Brain microvascular endothelial cell (primary cell): Measurements from ENCODE around the gene RHOBTB1.
A peak's percentile ranks its signal among the peaks of the same experiment; 100 is the strongest.

Source experiments
- DNase-seq: peaks from one replicate; pipeline ENCODE4 v3.0.0-alpha.2; 2020
- H3K27ac ChIP-seq: fragments of 250-450 bp; sonication (Bioruptor Pico); 2 replicates; pipeline ENCODE4 v1.5.1; 2020; ENCODE audit warnings: mild to moderate bottlenecking, moderate library complexity
- H3K27me3 ChIP-seq: fragments of 250-450 bp; sonication (Bioruptor Pico); replicated peaks from 2 replicates; pipeline ENCODE4 v1.5.1; 2020; ENCODE audit warnings: mild to moderate bottlenecking
- H3K36me3 ChIP-seq: fragments of 250-450 bp; sonication (Bioruptor Pico); replicated peaks from 2 replicates; pipeline ENCODE4 v1.5.1; 2020; ENCODE audit warnings: mild to moderate bottlenecking
- H3K4me3 ChIP-seq: 2 replicates; pipeline ENCODE4 v1.5.1; 2011; ENCODE audit warnings: low read depth, mild to moderate bottlenecking, control low read depth, low read length, moderate library complexity
- CTCF ChIP-seq: IDR thresholded peaks from 2 replicates; pipeline ENCODE4 v1.5.1; 2011; ENCODE audit warnings: low read depth, mild to moderate bottlenecking, moderate library complexity, low read length, control low read depth, inconsistent platforms; ENCODE audit errors: missing control alignments
- in situ Hi-C: cut with HindIII; loops from 2 replicates; pipeline ENCODE4 v1.10.0; 2017; ENCODE audit warnings: low sequenced_read_pairs, low pct_ligation_motif_present

The RHOBTB1 gene

DNA sequence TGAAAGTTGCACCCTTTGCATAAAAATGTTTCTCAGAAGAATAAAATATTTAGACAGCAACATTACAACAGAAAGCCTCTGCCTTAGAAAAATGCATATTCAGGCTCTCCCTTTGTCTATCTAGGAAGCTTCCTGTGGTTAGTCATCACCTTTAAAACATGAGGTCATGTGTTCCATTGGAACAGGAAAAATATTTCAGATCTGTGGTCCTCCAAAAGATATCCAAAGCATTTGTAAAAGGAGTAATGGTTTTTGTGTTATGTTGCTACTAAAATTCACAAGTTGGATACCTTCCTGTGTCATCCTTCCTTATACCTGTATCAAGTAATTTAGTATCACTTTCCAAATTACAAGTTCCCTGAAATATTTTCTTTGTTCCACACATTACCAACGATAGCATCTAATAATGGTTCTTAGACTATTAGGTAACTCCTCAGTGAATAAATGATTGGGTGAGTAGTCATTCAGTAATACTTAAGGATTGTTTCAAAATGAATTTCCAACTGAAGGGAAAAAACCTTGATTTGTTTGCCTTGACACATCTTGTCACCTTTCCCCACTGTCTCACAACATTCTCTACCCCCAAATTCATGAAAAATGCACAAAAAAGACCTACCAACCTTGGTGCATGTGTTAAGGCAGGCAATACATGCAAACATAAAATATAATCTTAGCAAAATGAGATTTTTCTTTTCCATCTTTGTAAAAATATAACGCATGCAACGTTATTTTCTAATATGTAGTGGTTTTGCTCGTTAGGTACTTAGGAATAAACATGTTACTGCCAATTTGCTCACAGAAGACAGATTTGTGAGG is 19.7 kb upstream of the RHOBTB1 start:
- Histone ChIP-seq H3K36me3 (no peaks in the 10 kb centered on the region), H3K4me3 (no peak overlapping the region), H3K27me3 (no peaks in the 10 kb centered on the region), H3K27ac (peak overlapping the region; percentile 78)
- in situ Hi-C loops: no loop called here
- no peak for TF ChIP-seq CTCF
- DNase-seq: peak; percentile 43

GRCh38 chr10:60962946-60963345 is 19.0 kb upstream of the RHOBTB1 start:
- peak overlapping the region; percentile 78 for H3K27ac ChIP-seq
- in situ Hi-C loops: no loop called here
- H3K27me3 ChIP-seq: no peaks in the 10 kb centered on the region
- TF ChIP-seq CTCF: no peak
- no peaks in the 10 kb centered on the region for H3K36me3 ChIP-seq
- DNase-seq: peak; percentile 46
- H3K4me3 ChIP-seq: no peak overlapping the region

GRCh38 chr10:60960913-60961312 is 16.9 kb upstream of the RHOBTB1 start:
- H3K27ac ChIP-seq: no peak overlapping the region
- DNase-seq: no peak
- no peaks in the 10 kb centered on the region for H3K36me3 ChIP-seq
- in situ Hi-C loops: no loop called here
- H3K27me3 ChIP-seq: no peaks in the 10 kb centered on the region
- no peak for TF ChIP-seq CTCF
- H3K4me3 ChIP-seq: no peak overlapping the region

DNA sequence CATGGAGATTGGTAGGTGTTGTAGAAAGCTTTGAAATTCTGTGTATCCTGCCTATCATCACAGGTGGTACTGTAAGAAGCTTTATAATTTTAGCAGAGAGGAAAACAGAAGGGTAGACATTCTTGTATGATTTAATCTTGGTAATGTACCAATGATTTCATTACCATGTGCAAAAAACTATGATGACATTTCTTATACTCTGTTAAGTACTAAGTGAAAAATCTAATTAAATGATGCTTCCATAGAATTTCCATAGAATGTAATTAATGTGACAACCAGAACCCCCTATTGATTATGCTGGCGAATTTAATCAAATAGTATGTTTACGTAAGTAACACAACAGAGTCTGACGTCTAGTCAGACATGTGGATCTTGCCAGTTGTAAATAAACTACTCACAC is 16.0 kb upstream of the RHOBTB1 start:
- no peaks in the 10 kb centered on the region for H3K36me3 ChIP-seq
- H3K27ac ChIP-seq: no peak overlapping the region
- DNase-seq: no peak
- H3K4me3 ChIP-seq: no peak overlapping the region
- TF ChIP-seq CTCF: no peak
- no peaks in the 10 kb centered on the region for H3K27me3 ChIP-seq
- in situ Hi-C loops: no loop called here

GRCh38 chr10:60958892-60959601 is 15.1 kb upstream of the RHOBTB1 start:
- in situ Hi-C loops: no loop called here
- Histone ChIP-seq H3K27ac (peak overlapping the region; percentile 19), H3K36me3 (no peaks in the 10 kb centered on the region), H3K4me3 (no peak overlapping the region), H3K27me3 (no peaks in the 10 kb centered on the region)
- no peak for TF ChIP-seq CTCF
- peak; percentile 20 for DNase-seq
